Smooth muscle cell (in vitro differentiated cells): Measurements from ENCODE around the gene MAPK8IP2. TPM values are rescaled to one million over a fixed set of nuclear protein-coding genes. Genes with fewer than 3 reads are reported as not detected.
"Not testable (repeated sequence)": the region's sequence is repeated elsewhere in the genome, so short reads cannot be mapped to it uniquely, and the experiment has no call there.

ENCODE experiments used
- DNase-seq: peaks from one replicate; lab custom pipeline; 2025; ENCODE audit not compliant: unreplicated experiment; lab: John Stamatoyannopoulos, UW
- H2AFZ ChIP-seq: fragments of 200-600 bp; sonication (generic); 2 replicates; pipeline ENCODE4 v1.6.0; 2016; ENCODE audit warnings: antibody characterized with exemption, low read depth, mild to moderate bottlenecking
- H3F3A ChIP-seq: fragments of 200-600 bp; sonication (generic); 2 replicates; pipeline ENCODE4 v1.6.0; 2017; ENCODE audit warnings: antibody characterized with exemption, low read depth
- H3K27ac ChIP-seq: fragments of 200-600 bp; sonication (generic); 2 replicates; pipeline ENCODE4 v1.5.1; 2016; ENCODE audit warnings: low read depth, mild to moderate bottlenecking
- H3K27me3 ChIP-seq: fragments of 200-600 bp; sonication (generic); 2 replicates; pipeline ENCODE4 v1.6.1; 2016; ENCODE audit warnings: low read depth, mild to moderate bottlenecking
- H3K36me3 ChIP-seq: fragments of 200-600 bp; sonication (generic); 2 replicates; pipeline ENCODE4 v1.5.1; 2016; ENCODE audit warnings: low read depth
- H3K4me1 ChIP-seq: fragments of 200-600 bp; sonication (generic); 2 replicates; pipeline ENCODE4 v1.5.1; 2016; ENCODE audit warnings: low read depth
- H3K4me2 ChIP-seq: fragments of 200-600 bp; sonication (generic); 2 replicates; pipeline ENCODE4 v1.6.0; 2016; ENCODE audit warnings: mild to moderate bottlenecking
- H3K4me3 ChIP-seq: fragments of 200-600 bp; sonication (generic); 2 replicates; pipeline ENCODE4 v1.5.1; 2016; ENCODE audit warnings: mild to moderate bottlenecking
- H3K79me2 ChIP-seq: fragments of 200-600 bp; sonication (generic); 2 replicates; pipeline ENCODE4 v1.6.0; 2016; ENCODE audit warnings: low read depth, mild to moderate bottlenecking
- H3K9ac ChIP-seq: fragments of 200-600 bp; sonication (generic); 2 replicates; pipeline ENCODE4 v1.6.0; 2016; ENCODE audit warnings: low read depth
- H3K9me3 ChIP-seq: fragments of 200-600 bp; sonication (generic); replicated peaks from 2 replicates; pipeline ENCODE4 v1.5.1; 2016; ENCODE audit warnings: low read depth
- H4K20me1 ChIP-seq: fragments of 200-600 bp; sonication (generic); 2 replicates; pipeline ENCODE4 v1.6.0; 2016; ENCODE audit warnings: low read depth
- WGBS: methylation state at CpG from one replicate; pipeline ENCODE4 v1.1.7; 2016; ENCODE audit warnings: low lambda C conversion rate; 5-methylcytosine and 5-hydroxymethylcytosine counted together
- polyA plus RNA-seq: library from polyadenylated mRNA; unstranded; fragments of >200 nt; fragmentation: Nextera tagmentation; extraction: Ambion mirVana; gene quantifications from 2 replicates; pipeline ENCODE4 v1.2.1, GENCODE V29; 2016
- total RNA-seq: library from RNA; depleted of rRNA; stranded (reverse); fragments of >200 nt; gene quantifications from 2 replicates; pipeline ENCODE4 v1.2.3, GENCODE V29; 2014
- TF ChIP-seq, protein P1 (sequence below): fragments of 200-600 bp; sonication (generic); IDR thresholded peaks from 2 replicates; pipeline ENCODE4 v1.5.1; 2017; ENCODE audit warnings: borderline replicate concordance, mild to moderate bottlenecking, antibody characterized with exemption; ENCODE audit not compliant: insufficient read depth, poor library complexity, severe bottlenecking

Gene MAPK8IP2
- total and polyA plus RNA-seq, 2 experiments from 2014 or later: 0.63 to 1.2 TPM

- Histone ChIP-seq H2AFZ (no peak overlapping the region), H3K4me3 (no peak overlapping the region), H3F3A (no peaks in the 10 kb centered on the region), H3K9me3 (no peaks in the 10 kb centered on the region), H3K27me3 (no peaks in the 10 kb centered on the region), H3K79me2 (no peaks in the 10 kb centered on the region), H3K4me2 (no peak overlapping the region), H3K4me1 (no peaks in the 10 kb centered on the region), H4K20me1 (no peaks in the 10 kb centered on the region), H3K36me3 (no peaks in the 10 kb centered on the region), H3K9ac (no peak overlapping the region), H3K27ac (no peak overlapping the region)
- TF ChIP-seq, protein P1, sequence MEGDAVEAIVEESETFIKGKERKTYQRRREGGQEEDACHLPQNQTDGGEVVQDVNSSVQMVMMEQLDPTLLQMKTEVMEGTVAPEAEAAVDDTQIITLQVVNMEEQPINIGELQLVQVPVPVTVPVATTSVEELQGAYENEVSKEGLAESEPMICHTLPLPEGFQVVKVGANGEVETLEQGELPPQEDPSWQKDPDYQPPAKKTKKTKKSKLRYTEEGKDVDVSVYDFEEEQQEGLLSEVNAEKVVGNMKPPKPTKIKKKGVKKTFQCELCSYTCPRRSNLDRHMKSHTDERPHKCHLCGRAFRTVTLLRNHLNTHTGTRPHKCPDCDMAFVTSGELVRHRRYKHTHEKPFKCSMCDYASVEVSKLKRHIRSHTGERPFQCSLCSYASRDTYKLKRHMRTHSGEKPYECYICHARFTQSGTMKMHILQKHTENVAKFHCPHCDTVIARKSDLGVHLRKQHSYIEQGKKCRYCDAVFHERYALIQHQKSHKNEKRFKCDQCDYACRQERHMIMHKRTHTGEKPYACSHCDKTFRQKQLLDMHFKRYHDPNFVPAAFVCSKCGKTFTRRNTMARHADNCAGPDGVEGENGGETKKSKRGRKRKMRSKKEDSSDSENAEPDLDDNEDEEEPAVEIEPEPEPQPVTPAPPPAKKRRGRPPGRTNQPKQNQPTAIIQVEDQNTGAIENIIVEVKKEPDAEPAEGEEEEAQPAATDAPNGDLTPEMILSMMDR: no peak
- DNase-seq: no peak
- WGBS: 89% methylated on average over 8 of the region's 11 CpGs
These were observed 35.0 kb downstream of the MAPK8IP2 start for GRCh38 chr22:50635591-50635990.

DNA sequence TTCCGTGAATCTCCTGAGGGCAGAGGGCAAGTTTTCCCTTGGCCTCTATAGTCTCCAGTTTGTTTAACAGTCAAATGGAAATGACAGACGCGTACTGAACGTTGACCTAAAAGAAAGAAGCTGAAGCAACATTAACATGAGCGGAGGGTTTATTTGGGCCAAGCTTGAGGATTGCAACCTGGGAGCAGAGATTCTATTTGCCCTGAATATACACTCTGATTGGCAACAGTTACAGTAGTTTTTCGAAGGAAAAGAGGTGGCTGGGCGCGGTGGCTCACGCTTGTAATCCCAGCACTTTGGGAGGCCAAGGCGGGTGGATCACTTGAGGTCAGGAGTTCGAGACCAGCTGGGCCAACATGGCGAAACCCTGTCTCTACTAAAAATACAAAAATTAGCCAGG is 39.7 kb downstream of the MAPK8IP2 start:
- not testable (repeated sequence) for H3K4me3 ChIP-seq, H3K36me3 ChIP-seq, H3F3A ChIP-seq, H2AFZ ChIP-seq, H3K9me3 ChIP-seq, H4K20me1 ChIP-seq, H3K79me2 ChIP-seq, H3K9ac ChIP-seq, H3K27ac ChIP-seq, DNase-seq, H3K4me2 ChIP-seq
- WGBS: 97% methylated on average over 12 of the region's 12 CpGs
- peaks cover 21% of the 10 kb centered on the region for H3K27me3 ChIP-seq
- peaks cover 14% of the 10 kb centered on the region for H3K4me1 ChIP-seq

- 76% methylated on average over 15 of the region's 15 CpGs for WGBS
- peaks cover 28% of the 10 kb centered on the region for H3K27me3 ChIP-seq
These were observed 40.5 kb downstream of the MAPK8IP2 start for GRCh38 chr22:50640857-50641647.

More at GRCh38 chr22:50640857-50641647, 40.5 kb downstream of the MAPK8IP2 start:
- Histone ChIP-seq H3K9ac (no peak overlapping the region), H3K4me3 (no peak overlapping the region), H3K79me2 (no peaks in the 10 kb centered on the region), H4K20me1 (no peaks in the 10 kb centered on the region), H3K36me3 (no peaks in the 10 kb centered on the region), H3K9me3 (no peaks in the 10 kb centered on the region), H3K4me2 (no peak overlapping the region), H3K4me1 (peaks cover 14% of the 10 kb centered on the region), H3K27ac (no peak overlapping the region), H3F3A (no peaks in the 10 kb centered on the region), H2AFZ (no peak overlapping the region)
- DNase-seq: no peak
- TF ChIP-seq, protein P1: no peak
